IMR-90 (cell line): Measurements from ENCODE around the gene SLC39A11. TPM values are rescaled to one million over a fixed set of nuclear protein-coding genes. Genes with fewer than 3 reads are reported as not detected.
A peak's percentile ranks its signal among the peaks of the same experiment; 100 is the strongest.

Source experiments
- ATAC-seq: fragments of 200-7000 bp; cut with Tn5 transposase; 2 replicates; pipeline ENCODE4 v1.9.1; 2020; ENCODE audit warnings: low read depth, mild to moderate bottlenecking, moderate library complexity
- BruUV-seq: library from RNA; stranded (reverse); fragments of 400-500 nt; replicated peaks from 2 replicates; lab custom pipeline; 2021; lab: Mats Ljungman, UMichigan
- CTCF ChIA-PET: fragments of 300-600 bp; formaldehyde crosslinking; extraction: SDS; loops from one replicate; lab custom pipeline; 2021; ENCODE audit warnings: antibody characterized with exemption; lab: Yijun Ruan, JAX
- POLR2A ChIA-PET: fragments of 300-600 bp; sonication (Branson Sonifier 250); formaldehyde crosslinking; loops from one replicate; lab custom pipeline; 2022; ENCODE audit warnings: antibody characterized with exemption; ENCODE audit not compliant: unreplicated experiment; lab: Charles Lee
- DNase-seq: peaks from one replicate; pipeline ENCODE4 v3.0.0; 2013
- H2AFZ ChIP-seq: replicated peaks from 2 replicates; pipeline ENCODE3; 2013; ENCODE audit warnings: low read length, mild to moderate bottlenecking; ENCODE audit not compliant: poor library complexity
- H2AK5ac ChIP-seq: 2 replicates; pipeline ENCODE4 v1.6.1; 2013; ENCODE audit warnings: low read depth, low read length, inconsistent platforms
- H2AK9ac ChIP-seq: replicated peaks from 2 replicates; pipeline ENCODE3; 2013; ENCODE audit warnings: mild to moderate bottlenecking, low read depth, low read length, moderate library complexity; ENCODE audit not compliant: poor library complexity
- H2BK120ac ChIP-seq: 2 replicates; pipeline ENCODE4 v1.6.1; 2013; ENCODE audit warnings: low read depth, low read length, inconsistent platforms
- H2BK15ac ChIP-seq: 3 replicates; pipeline ENCODE4 v1.6.1; 2013; ENCODE audit warnings: low read depth, low read length, inconsistent platforms
- H2BK20ac ChIP-seq: 2 replicates; pipeline ENCODE4 v1.6.1; 2013; ENCODE audit warnings: low read depth, mild to moderate bottlenecking, inconsistent platforms, low read length, moderate library complexity
- H2BK5ac ChIP-seq: 2 replicates; pipeline ENCODE4 v1.6.1; 2013; ENCODE audit warnings: mild to moderate bottlenecking, low read depth, low read length, inconsistent platforms; ENCODE audit not compliant: poor library complexity, severe bottlenecking
- H3K14ac ChIP-seq: replicated peaks from 2 replicates; pipeline ENCODE4 v1.6.1; 2013; ENCODE audit warnings: low read depth, low read length, inconsistent platforms
- H3K18ac ChIP-seq: 2 replicates; pipeline ENCODE4 v1.6.1; 2013; ENCODE audit warnings: low read depth, low read length, control low read depth
- H3K23ac ChIP-seq: 2 replicates; pipeline ENCODE4 v1.6.1; 2013; ENCODE audit warnings: low read depth, low read length, inconsistent platforms
- H3K27ac ChIP-seq: 2 replicates; pipeline ENCODE4 v1.5.1; 2013; ENCODE audit warnings: mild to moderate bottlenecking, control low read depth, low read length; ENCODE audit not compliant: insufficient read depth
- H3K27me3 ChIP-seq: 2 replicates; pipeline ENCODE4 v1.6.1; 2013; ENCODE audit warnings: low read length; ENCODE audit not compliant: control insufficient read depth, insufficient read depth
- H3K36me3 ChIP-seq: 2 replicates; pipeline ENCODE4 v1.6.1; 2013; ENCODE audit warnings: low read length, mixed read lengths; ENCODE audit not compliant: control insufficient read depth, insufficient read depth
- H3K4ac ChIP-seq: 2 replicates; pipeline ENCODE4 v1.6.1; 2013; ENCODE audit warnings: low read depth, low read length, inconsistent platforms
- H3K4me1 ChIP-seq: 2 replicates; pipeline ENCODE4 v1.6.1; 2013; ENCODE audit warnings: low read length, mixed read lengths; ENCODE audit not compliant: control insufficient read depth, insufficient read depth
- H3K4me2 ChIP-seq: 2 replicates; pipeline ENCODE4 v1.6.1; 2013; ENCODE audit warnings: low read depth, mild to moderate bottlenecking, control low read depth, low read length, moderate library complexity
- H3K4me3 ChIP-seq: 2 replicates; pipeline ENCODE4 v1.5.1; 2013; ENCODE audit warnings: low read depth, mild to moderate bottlenecking, control low read depth, low read length, moderate library complexity; ENCODE audit not compliant: insufficient read depth
- H3K56ac ChIP-seq: 2 replicates; pipeline ENCODE4 v1.6.1; 2013; ENCODE audit warnings: low read length, inconsistent platforms; ENCODE audit not compliant: insufficient read depth; ENCODE audit errors: extremely low read depth
- H3K79me1 ChIP-seq, 2 experiments: 2 replicates each; pipeline ENCODE4 v1.6.1; 2013; ENCODE audit warnings: low read length in 2 of 2, inconsistent platforms in 1 of 2, low read depth in 1 of 2
- H3K9ac ChIP-seq: 2 replicates; pipeline ENCODE4 v1.6.1; 2013; ENCODE audit warnings: low read depth, low read length, control low read depth
- H3K9me1 ChIP-seq: 2 replicates; pipeline ENCODE4 v1.6.1; 2013; ENCODE audit warnings: low read length, inconsistent platforms; ENCODE audit not compliant: insufficient read depth
- H3K9me3 ChIP-seq: 2 replicates; pipeline ENCODE4 v1.6.1; 2013; ENCODE audit warnings: low read length; ENCODE audit not compliant: control insufficient read depth, insufficient read depth
- H4K20me1 ChIP-seq: 2 replicates; pipeline ENCODE4 v1.6.1; 2013; ENCODE audit warnings: low read length, inconsistent platforms; ENCODE audit not compliant: insufficient read depth
- H4K5ac ChIP-seq: 2 replicates; pipeline ENCODE4 v1.6.1; 2013; ENCODE audit warnings: mild to moderate bottlenecking, low read depth, low read length, control low read depth
- H4K8ac ChIP-seq, 2 experiments: 2 replicates each; pipeline ENCODE4 v1.6.1; 2013; ENCODE audit warnings: low read depth in 2 of 2, low read length in 2 of 2, control low read depth in 1 of 2, inconsistent platforms in 1 of 2
- H4K91ac ChIP-seq: 2 replicates; pipeline ENCODE4 v1.6.1; 2013; ENCODE audit warnings: low read depth, low read length, inconsistent platforms; ENCODE audit not compliant: insufficient read depth
- CEBPB ChIP-seq: IDR thresholded peaks from 2 replicates; pipeline ENCODE4 v1.6.1; 2012; ENCODE audit warnings: low read depth, low read length, improper control_type of control experiment
- CHD1 ChIP-seq: IDR thresholded peaks from 2 replicates; pipeline ENCODE4 v1.6.1; 2012; ENCODE audit warnings: low read depth, low read length, improper control_type of control experiment
- FOS ChIP-seq: fragments of 150-350 bp; IDR thresholded peaks from 2 replicates; pipeline ENCODE4 v1.6.1; 2016; ENCODE audit warnings: low read depth, low read length
- MAFK ChIP-seq: IDR thresholded peaks from 2 replicates; pipeline ENCODE4 v1.6.1; 2012; ENCODE audit warnings: low read depth, low read length, improper control_type of control experiment
- MAZ ChIP-seq: IDR thresholded peaks from 2 replicates; pipeline ENCODE4 v1.6.1; 2012; ENCODE audit warnings: low read depth, mild to moderate bottlenecking, low read length, improper control_type of control experiment, moderate library complexity, borderline replicate concordance
- NFE2L2 ChIP-seq: fragments of 150-350 bp; IDR thresholded peaks from 2 replicates; pipeline ENCODE4 v1.6.1; 2016; ENCODE audit warnings: low read depth, mild to moderate bottlenecking, low read length
- POLR2A ChIP-seq: IDR thresholded peaks from 2 replicates; pipeline ENCODE4 v1.6.1; 2012; ENCODE audit warnings: mild to moderate bottlenecking, low read depth, low read length
- RAD21 ChIP-seq: IDR thresholded peaks from 2 replicates; pipeline ENCODE4 v1.6.1; 2012; ENCODE audit warnings: low read length, improper control_type of control experiment
- RCOR1 ChIP-seq: IDR thresholded peaks from 2 replicates; pipeline ENCODE4 v1.6.1; 2012; ENCODE audit warnings: mild to moderate bottlenecking, low read length, improper control_type of control experiment; ENCODE audit not compliant: insufficient replicate concordance
- RFX5 ChIP-seq: IDR thresholded peaks from 2 replicates; pipeline ENCODE4 v1.8.0; 2012; ENCODE audit warnings: low read depth, mild to moderate bottlenecking, low read length, moderate library complexity
- SMC3 ChIP-seq: fragments of 150-350 bp; IDR thresholded peaks from 2 replicates; pipeline ENCODE4 v1.6.1; 2016; ENCODE audit warnings: low read depth, mild to moderate bottlenecking, antibody characterized with exemption, low read length, moderate library complexity
- WGBS, 2 experiments: methylation state at CpG; one replicate each; pipeline versions ENCODE4 v1.1.5 to v1.1.7; 2013; ENCODE audit warnings: missing lambda C conversion rate in 2 of 2; ENCODE audit not compliant: insufficient read length in 1 of 2; ENCODE audit errors: extremely low coverage in 2 of 2; 5-methylcytosine and 5-hydroxymethylcytosine counted together
- dilution Hi-C: fragments of 300-500 bp; cut with HindIII; formaldehyde crosslinking; loops from one replicate; pipeline ENCODE4 v1.14.3; 2018; ENCODE audit warnings: low sequenced_read_pairs; ENCODE audit not compliant: unreplicated experiment
- in situ Hi-C: fragments of 300-500 bp; cut with MboI; formaldehyde crosslinking; loops from 3 replicates; pipeline ENCODE4 v1.14.3; 2019; ENCODE audit warnings: low sequenced_read_pairs, inconsistent platforms, mixed read lengths
- intact Hi-C: fragments of 100-400 bp; cut with micrococcal nuclease; formaldehyde crosslinking; loops from 2 replicates; pipeline ENCODE4 v1.10.0; 2022
- polyA plus RNA-seq, 3 experiments: library from polyadenylated mRNA; depleted of rRNA; stranded (reverse); fragments of >200 nt; gene quantifications; 2 replicates each; pipeline ENCODE4 v1.2.3, GENCODE V29; 2012; ENCODE audit warnings: low replicate concordance in 1 of 3
- total RNA-seq: library from RNA; depleted of rRNA; stranded (reverse); fragments of >200 nt; gene quantifications from 2 replicates; pipeline ENCODE4 v1.2.3, GENCODE V29; 2012
- TF ChIP-seq, protein P1 (sequence below): fragments of 150-350 bp; IDR thresholded peaks from 2 replicates; pipeline ENCODE4 v1.6.1; 2017; ENCODE audit warnings: mild to moderate bottlenecking, antibody characterized with exemption, low read length, low read depth
- TF ChIP-seq, protein P2 (sequence below): conservative IDR thresholded peaks from 2 replicates; pipeline ENCODE4 v1.5.1; 2012; ENCODE audit warnings: mild to moderate bottlenecking, low read depth, low read length, improper control_type of control experiment
- TF ChIP-seq, protein P3 (sequence below): fragments of 150-350 bp; IDR thresholded peaks from 2 replicates; pipeline ENCODE4 v1.6.1; 2016; ENCODE audit warnings: low read depth, mild to moderate bottlenecking, low read length, moderate library complexity, borderline replicate concordance

The SLC39A11 gene
- total and polyA plus RNA-seq, 2 of the 4 experiments (the other 2 are of a cell fraction) = 8.8 to 14.3 TPM

DNA sequence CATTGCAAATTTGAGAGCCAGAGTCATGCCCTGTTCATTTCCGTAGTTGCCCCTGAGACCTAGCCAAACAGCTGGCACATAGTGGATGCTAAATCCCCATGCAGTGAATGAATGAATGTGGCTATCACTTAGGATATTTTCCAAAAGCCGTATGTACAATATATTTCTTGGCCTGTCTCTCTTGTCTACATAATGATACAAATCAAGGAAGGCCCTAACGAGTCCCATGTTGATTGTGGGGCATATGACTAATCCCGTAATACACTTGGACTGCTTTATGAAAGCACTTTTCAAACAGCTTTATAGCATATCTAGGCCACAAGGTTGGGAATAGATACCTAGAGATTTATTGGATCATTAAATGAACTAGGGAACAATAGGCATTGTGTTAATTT, 478.0 kb downstream of the SLC39A11 start:
- H2AK9ac ChIP-seq = peak overlapping the region; percentile 81
- BruUV-seq = no TSS peak
- no peaks in the 10 kb centered on the region for H3K79me1 ChIP-seq
- H3K9me3 ChIP-seq = no peaks in the 10 kb centered on the region
- H4K91ac ChIP-seq = no peak overlapping the region
- no peak overlapping the region for H4K5ac ChIP-seq
- no peak overlapping the region for H3K18ac ChIP-seq
- intact Hi-C loops (no loop called here), in situ Hi-C loops (no loop called here), dilution Hi-C loops (no loop called here)
- DNase-seq (no peak), ATAC-seq (no peak)
- no peak overlapping the region for H2AK5ac ChIP-seq
- peaks cover 10% of the 10 kb centered on the region for H3K27me3 ChIP-seq
- H3K4ac ChIP-seq = no peak overlapping the region
- CTCF ChIA-PET = no interaction called here
- H3K4me1 ChIP-seq = peaks cover 12% of the 10 kb centered on the region
- no peak overlapping the region for H3K27ac ChIP-seq
- no peak overlapping the region for H2AFZ ChIP-seq
- no peak overlapping the region for H2BK120ac ChIP-seq
- peaks cover 13% of the 10 kb centered on the region; the same call in 1 of the 2 replicates for H3K9me1 ChIP-seq
- no peaks in the 10 kb centered on the region for H4K20me1 ChIP-seq
- no peak overlapping the region for H2BK5ac ChIP-seq
- no peaks in the 10 kb centered on the region for H3K36me3 ChIP-seq
- H4K8ac ChIP-seq = peak overlapping the region in 1 of 2 experiments; percentile 42; a peak in 1 of 4 replicates
- H3K14ac ChIP-seq = peak overlapping the region; percentile 44; the same call in 1 of the 2 replicates
- H3K56ac ChIP-seq = no peak overlapping the region
- no peak for TF ChIP-seq CHD1
- no peak for TF ChIP-seq RFX5
- TF ChIP-seq, protein P1, sequence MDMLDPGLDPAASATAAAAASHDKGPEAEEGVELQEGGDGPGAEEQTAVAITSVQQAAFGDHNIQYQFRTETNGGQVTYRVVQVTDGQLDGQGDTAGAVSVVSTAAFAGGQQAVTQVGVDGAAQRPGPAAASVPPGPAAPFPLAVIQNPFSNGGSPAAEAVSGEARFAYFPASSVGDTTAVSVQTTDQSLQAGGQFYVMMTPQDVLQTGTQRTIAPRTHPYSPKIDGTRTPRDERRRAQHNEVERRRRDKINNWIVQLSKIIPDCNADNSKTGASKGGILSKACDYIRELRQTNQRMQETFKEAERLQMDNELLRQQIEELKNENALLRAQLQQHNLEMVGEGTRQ = no peak
- no peak for TF ChIP-seq MAZ
- no peak for TF ChIP-seq CEBPB
- no peak for TF ChIP-seq RAD21
- TF ChIP-seq MAFK = no peak
- TF ChIP-seq POLR2A = no peak
- TF ChIP-seq SMC3 = no peak
- TF ChIP-seq, protein P2, sequence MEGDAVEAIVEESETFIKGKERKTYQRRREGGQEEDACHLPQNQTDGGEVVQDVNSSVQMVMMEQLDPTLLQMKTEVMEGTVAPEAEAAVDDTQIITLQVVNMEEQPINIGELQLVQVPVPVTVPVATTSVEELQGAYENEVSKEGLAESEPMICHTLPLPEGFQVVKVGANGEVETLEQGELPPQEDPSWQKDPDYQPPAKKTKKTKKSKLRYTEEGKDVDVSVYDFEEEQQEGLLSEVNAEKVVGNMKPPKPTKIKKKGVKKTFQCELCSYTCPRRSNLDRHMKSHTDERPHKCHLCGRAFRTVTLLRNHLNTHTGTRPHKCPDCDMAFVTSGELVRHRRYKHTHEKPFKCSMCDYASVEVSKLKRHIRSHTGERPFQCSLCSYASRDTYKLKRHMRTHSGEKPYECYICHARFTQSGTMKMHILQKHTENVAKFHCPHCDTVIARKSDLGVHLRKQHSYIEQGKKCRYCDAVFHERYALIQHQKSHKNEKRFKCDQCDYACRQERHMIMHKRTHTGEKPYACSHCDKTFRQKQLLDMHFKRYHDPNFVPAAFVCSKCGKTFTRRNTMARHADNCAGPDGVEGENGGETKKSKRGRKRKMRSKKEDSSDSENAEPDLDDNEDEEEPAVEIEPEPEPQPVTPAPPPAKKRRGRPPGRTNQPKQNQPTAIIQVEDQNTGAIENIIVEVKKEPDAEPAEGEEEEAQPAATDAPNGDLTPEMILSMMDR = no peak
- TF ChIP-seq FOS = no peak
- TF ChIP-seq, protein P3, sequence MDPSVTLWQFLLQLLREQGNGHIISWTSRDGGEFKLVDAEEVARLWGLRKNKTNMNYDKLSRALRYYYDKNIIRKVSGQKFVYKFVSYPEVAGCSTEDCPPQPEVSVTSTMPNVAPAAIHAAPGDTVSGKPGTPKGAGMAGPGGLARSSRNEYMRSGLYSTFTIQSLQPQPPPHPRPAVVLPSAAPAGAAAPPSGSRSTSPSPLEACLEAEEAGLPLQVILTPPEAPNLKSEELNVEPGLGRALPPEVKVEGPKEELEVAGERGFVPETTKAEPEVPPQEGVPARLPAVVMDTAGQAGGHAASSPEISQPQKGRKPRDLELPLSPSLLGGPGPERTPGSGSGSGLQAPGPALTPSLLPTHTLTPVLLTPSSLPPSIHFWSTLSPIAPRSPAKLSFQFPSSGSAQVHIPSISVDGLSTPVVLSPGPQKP = no peak
- TF ChIP-seq NFE2L2 = no peak
- TF ChIP-seq RCOR1 = no peak
- no peak overlapping the region for H3K23ac ChIP-seq
- H3K9ac ChIP-seq = no peak overlapping the region
- POLR2A ChIA-PET = no interaction called here
- H2BK20ac ChIP-seq = peak overlapping the region; percentile 5; the same call in 1 of the 2 replicates
- H3K4me3 ChIP-seq = no peak overlapping the region
- WGBS, 2 experiments = no CpG with 5 or more reads among the region's 4 CpGs
- no peak overlapping the region for H3K4me2 ChIP-seq
- H2BK15ac ChIP-seq = no peak overlapping the region
